GM21717 (cell line): Measurements from ENCODE around the gene CLDN7.

Experiments
- ATAC-seq: cut with Tn5 transposase; IDR thresholded peaks from one replicate; pipeline ENCODE4 v1.9.1; 2021; ENCODE audit warnings: mild to moderate bottlenecking, moderate library complexity; ENCODE audit not compliant: unreplicated experiment

Gene CLDN7

GRCh38 chr17:7238420-7239090 is 23.7 kb downstream of the CLDN7 start:
- no peak for ATAC-seq

GRCh38 chr17:7237761-7238419 is 24.4 kb downstream of the CLDN7 start:
- no peak for ATAC-seq

GRCh38 chr17:7237266-7237760 is 25.0 kb downstream of the CLDN7 start:
- no peak for ATAC-seq

GRCh38 chr17:7236808-7237207 is 25.5 kb downstream of the CLDN7 start:
- no peak for ATAC-seq

- no peak for ATAC-seq
These were observed 26.3 kb downstream of the CLDN7 start for GRCh38 chr17:7235693-7236665.

GRCh38 chr17:7234083-7234951 is 28.0 kb downstream of the CLDN7 start, which contains the start of gene DVL2:
Gene DVL2, minus strand, starts transcription at chr17:7234517. Its CDS starts 255 bp downstream, at chr17:7234262.
- ATAC-seq = peak; percentile 31

- ATAC-seq = no peak
These were observed 28.6 kb downstream of the CLDN7 start for GRCh38 chr17:7233701-7234082.

GRCh38 chr17:7232114-7232513 is 30.2 kb downstream of the CLDN7 start:
- ATAC-seq = no peak

GRCh38 chr17:7229504-7229903 is 32.8 kb downstream of the CLDN7 start:
- ATAC-seq = no peak

- ATAC-seq = no peak
These were observed 33.4 kb downstream of the CLDN7 start for GRCh38 chr17:7228920-7229319.

- ATAC-seq = no peak
These were observed 35.3 kb downstream of the CLDN7 start for GRCh38 chr17:7226721-7227710.

GRCh38 chr17:7225711-7226331 is 36.5 kb downstream of the CLDN7 start:
- no peak for ATAC-seq

- ATAC-seq = no peak
These were observed 37.6 kb downstream of the CLDN7 start for GRCh38 chr17:7224661-7225111.

GRCh38 chr17:7224110-7224509 is 38.2 kb downstream of the CLDN7 start:
- no peak for ATAC-seq

- no peak for ATAC-seq
These were observed 38.9 kb downstream of the CLDN7 start for GRCh38 chr17:7223375-7223774.

- no peak for ATAC-seq
These were observed 39.3 kb downstream of the CLDN7 start for GRCh38 chr17:7222972-7223292.

- ATAC-seq = no peak
These were observed 39.9 kb downstream of the CLDN7 start for GRCh38 chr17:7222093-7222971.
